Panc1 (cell line): Measurements from ENCODE around the gene FBXW12.

Experiments
- TF ChIP-seq, protein P1 (sequence below): fragments of 450-650 bp; IDR thresholded peaks from 2 replicates; pipeline ENCODE4 v1.5.1; 2017; ENCODE audit warnings: mild to moderate bottlenecking
- TF ChIP-seq, protein P2 (sequence below), 2 experiments: IDR thresholded peaks; 2 replicates each; pipeline ENCODE4 v1.6.1; 2011 to 2012; ENCODE audit warnings: low read depth in 2 of 2, control low read depth in 1 of 2, low read length in 1 of 2, mild to moderate bottlenecking in 1 of 2, moderate library complexity in 1 of 2; ENCODE audit not compliant: insufficient read depth in 1 of 2

DNA sequence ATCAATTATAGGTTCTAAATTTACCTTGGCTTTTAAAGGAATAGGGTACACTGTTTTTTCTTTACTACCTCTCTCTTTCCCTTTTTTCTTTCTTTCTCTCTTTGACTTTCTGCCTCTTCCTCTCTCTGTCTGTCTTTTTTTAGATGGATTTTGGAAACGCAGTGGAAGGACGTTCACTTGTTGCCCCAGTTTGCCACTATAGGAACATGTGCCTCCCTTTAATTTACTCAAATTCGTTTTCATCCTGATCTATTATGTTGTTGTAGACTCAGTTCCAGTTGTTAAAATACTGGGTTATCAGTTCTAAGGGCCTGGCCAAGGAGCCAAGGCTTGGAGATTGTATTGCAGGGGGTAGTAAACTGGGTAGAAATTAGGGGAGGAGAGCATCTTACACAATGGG, 37.4 kb upstream of the FBXW12 start:
- TF ChIP-seq, protein P1, sequence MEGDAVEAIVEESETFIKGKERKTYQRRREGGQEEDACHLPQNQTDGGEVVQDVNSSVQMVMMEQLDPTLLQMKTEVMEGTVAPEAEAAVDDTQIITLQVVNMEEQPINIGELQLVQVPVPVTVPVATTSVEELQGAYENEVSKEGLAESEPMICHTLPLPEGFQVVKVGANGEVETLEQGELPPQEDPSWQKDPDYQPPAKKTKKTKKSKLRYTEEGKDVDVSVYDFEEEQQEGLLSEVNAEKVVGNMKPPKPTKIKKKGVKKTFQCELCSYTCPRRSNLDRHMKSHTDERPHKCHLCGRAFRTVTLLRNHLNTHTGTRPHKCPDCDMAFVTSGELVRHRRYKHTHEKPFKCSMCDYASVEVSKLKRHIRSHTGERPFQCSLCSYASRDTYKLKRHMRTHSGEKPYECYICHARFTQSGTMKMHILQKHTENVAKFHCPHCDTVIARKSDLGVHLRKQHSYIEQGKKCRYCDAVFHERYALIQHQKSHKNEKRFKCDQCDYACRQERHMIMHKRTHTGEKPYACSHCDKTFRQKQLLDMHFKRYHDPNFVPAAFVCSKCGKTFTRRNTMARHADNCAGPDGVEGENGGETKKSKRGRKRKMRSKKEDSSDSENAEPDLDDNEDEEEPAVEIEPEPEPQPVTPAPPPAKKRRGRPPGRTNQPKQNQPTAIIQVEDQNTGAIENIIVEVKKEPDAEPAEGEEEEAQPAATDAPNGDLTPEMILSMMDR: no peak
- TF ChIP-seq, protein P2, sequence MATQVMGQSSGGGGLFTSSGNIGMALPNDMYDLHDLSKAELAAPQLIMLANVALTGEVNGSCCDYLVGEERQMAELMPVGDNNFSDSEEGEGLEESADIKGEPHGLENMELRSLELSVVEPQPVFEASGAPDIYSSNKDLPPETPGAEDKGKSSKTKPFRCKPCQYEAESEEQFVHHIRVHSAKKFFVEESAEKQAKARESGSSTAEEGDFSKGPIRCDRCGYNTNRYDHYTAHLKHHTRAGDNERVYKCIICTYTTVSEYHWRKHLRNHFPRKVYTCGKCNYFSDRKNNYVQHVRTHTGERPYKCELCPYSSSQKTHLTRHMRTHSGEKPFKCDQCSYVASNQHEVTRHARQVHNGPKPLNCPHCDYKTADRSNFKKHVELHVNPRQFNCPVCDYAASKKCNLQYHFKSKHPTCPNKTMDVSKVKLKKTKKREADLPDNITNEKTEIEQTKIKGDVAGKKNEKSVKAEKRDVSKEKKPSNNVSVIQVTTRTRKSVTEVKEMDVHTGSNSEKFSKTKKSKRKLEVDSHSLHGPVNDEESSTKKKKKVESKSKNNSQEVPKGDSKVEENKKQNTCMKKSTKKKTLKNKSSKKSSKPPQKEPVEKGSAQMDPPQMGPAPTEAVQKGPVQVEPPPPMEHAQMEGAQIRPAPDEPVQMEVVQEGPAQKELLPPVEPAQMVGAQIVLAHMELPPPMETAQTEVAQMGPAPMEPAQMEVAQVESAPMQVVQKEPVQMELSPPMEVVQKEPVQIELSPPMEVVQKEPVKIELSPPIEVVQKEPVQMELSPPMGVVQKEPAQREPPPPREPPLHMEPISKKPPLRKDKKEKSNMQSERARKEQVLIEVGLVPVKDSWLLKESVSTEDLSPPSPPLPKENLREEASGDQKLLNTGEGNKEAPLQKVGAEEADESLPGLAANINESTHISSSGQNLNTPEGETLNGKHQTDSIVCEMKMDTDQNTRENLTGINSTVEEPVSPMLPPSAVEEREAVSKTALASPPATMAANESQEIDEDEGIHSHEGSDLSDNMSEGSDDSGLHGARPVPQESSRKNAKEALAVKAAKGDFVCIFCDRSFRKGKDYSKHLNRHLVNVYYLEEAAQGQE (IDR thresholded peaks at IDR 0.05; ENCODE audit: insufficient read depth in 1 of 2, low read depth in 2 of 2, low read length in 1 of 2): no peak
